Measurements from ENCODE around the gene SNX4.
"Not testable (repeated sequence)": the region's sequence is repeated elsewhere in the genome, so short reads cannot be mapped to it uniquely, and the experiment has no call there.

SNX4 gene

DNA sequence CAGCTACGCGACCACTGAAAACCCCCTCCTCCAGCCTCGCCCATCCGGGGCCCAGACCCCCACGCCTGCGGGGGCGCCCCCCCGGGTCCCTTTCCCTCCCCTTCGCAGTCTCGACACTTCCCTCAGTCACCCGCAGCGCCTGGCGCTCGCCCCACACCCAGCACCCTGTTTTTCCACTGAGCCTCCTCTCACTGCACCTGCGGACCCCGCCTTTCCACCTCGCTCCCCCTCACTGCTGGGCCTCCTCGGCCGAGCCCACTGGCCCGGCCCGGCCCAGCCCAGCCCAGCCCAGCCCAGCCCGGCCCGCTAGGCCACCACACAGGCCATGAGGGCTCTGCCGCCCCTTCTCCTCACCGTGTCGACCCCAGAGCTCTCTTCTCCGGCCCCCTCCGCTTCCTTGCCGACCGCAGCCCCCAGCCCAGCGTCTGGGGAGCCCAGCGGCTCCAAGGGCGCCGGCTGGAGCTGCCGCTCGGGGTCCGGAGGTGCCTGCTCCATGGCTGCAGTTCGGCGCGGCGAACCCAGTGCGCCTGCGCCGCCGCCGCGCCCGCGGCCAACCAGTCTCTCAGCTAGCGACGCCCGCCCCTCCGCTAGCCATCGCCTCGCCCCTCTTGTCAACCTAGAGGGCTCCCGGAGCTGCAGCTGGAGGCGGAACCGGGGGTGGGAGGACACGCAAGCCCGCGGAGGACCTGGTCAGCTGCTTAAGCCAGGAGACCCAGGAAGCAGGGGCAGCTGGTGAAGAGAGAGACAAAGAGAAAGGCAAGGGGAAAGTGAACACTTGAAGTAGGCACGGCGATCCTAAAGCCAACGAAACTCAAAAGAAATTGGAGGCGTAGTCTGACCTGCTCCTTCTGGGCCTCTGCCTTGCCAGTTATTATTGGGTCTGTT is at the start of gene SNX4:
Gene SNX4 (minus strand): TSS at position 525 of the 885 bp plus-strand sequence. CDS start 30 bp downstream, at position 495.
- DNase-seq (ENCODE audit: low read depth in 2 of 2) = peak; percentile 80

DNA sequence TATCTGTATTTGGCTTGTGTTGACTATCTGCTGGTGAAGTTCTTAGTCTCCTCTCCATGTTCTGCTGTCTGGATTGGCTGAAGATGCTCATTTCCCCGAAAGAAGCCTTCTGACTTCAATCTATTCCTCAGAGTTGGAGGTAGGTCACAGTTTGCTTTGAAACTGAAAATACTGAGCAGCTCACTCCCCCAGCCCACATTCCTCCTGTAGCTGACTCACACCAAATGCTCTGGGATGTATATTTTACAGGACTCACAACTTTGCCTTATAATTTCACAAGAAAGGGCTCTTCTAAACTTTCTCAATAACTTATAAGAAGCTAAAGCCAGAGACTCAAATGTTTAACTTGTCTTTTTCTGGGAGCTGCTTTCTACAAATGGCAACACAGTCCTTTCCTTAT is 36.3 kb upstream of the SNX4 start:
- DNase-seq (ENCODE audit: low read depth in 2 of 2) = no peak

DNA sequence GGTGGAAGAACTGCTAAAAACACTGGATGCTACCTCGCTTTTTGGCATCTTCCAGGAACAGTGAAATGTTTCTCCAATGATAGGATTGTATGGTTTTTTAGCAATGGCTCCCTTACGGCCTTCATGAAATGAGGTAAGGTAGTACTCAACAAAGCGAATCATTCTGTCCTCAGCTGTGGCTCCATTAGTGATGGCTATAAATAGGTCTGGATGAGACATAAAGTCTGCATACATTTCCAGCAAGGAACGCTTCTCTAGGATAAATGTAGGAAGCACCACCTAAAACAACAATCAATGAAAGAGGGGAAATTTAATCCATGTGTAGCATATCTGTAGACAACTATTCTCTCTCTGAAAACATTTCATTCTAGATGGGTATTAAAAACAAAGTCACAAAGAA is 32.4 kb upstream of the SNX4 start:
- DNase-seq (ENCODE audit: low read depth in 2 of 2) = no peak

DNA sequence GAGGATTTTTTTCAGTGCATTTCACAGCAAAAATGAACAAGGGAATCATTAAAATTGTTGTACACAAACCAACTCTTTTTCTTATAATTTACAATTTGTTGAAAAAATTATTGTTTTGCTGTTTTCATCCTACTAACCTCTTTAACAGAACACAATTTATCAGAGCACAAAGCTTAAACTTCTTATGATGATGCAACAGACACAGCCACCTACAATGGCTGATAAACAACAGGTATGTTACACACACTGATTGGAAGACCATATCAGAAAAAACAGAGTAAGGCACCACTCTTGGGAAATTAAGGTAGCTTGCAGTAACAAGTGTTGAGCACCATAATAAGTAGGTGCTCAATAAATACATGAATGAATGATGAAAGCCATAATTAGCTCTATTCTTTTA is 8.9 kb upstream of the SNX4 start:
- no peak for DNase-seq (ENCODE audit: low read depth in 2 of 2)

DNA sequence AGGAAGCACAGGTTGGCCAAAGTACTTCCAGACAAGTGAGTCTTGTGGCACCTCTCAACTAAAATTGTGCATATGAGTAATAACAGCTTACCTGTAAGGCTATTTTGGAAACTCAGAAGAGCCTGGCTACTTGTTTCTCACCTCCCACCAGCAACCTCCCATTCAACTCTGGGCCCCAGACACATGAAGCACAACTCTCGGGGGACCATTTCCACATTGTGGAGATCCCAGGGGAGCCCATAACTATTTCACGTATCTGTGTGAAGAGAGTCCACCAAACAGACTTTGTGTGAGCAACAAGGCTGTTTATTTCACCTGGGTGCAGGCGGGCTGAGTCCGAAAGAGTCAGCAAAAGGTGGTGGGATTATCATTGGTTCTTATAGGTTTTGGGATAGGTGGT is 5.2 kb upstream of the SNX4 start:
- no peak for DNase-seq (ENCODE audit: low read depth in 2 of 2)

DNA sequence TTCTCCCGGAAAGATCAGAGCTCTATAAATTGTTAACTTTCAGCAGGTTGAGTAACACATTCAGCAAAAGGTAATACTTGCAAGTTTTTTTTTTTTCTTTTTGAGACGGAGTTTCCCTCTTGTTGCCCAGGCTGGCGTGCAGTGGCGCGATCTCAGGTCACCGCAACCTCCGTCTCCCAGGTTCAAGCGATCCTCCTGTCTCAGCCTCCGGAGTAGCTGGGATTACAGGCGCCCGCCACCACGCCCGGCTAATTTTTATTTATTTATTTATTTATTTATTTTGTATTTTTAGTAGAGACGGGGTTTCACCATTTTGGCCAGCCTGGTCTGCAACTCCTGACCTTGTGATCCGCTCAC is 539 bp upstream of the SNX4 start:
- DNase-seq (ENCODE audit: low read depth in 2 of 2) = not testable (repeated sequence)

DNA sequence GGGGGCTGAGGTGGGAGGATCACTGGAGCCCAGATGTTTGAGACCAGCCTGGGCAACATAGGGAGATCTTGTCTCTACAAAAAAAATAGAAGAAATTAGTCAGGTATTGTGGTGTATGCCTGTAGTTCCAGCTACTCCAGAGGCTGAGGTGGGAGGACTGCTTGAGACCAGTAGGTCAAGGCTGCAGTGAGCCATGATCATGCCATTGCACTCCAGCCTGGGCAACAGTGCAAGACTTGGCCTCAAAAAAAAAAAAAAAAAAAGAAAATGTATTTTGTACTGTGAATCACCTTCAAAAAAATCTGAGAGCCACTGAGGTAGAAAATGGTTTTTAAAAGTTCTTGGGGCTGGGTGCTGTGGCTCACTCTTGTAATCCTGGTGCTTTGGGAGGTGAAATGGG is 4.6 kb downstream of the SNX4 start:
- DNase-seq (ENCODE audit: low read depth in 2 of 2) = no peak

DNA sequence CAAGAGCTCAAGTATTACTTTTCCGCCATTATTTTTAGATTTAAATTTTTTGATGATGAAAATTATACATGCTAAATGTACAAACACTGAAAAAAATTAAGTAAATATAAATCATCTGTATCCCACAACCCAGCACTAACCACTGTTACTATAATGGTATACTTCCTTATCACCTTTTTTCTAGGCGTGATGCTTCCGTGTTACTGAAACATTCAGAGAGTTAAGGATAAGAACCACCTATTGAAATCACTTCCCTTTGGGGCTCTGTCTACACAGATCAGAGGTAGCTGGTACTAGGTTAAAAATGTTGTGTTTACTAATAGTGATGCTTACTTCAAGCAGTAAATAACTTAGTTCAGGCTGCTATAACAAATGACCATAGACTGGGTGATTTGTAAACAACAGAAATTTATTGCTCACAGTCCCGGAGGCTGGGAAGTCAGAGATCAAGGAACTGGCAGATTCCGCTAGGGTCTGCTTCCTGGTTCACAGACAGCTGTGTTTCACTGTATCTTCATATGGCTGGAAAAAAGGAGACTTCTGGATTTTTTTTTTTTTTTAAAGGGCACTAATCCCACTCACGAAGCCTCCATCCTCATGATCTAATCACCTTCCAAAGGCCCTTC is 6.4 kb downstream of the SNX4 start:
- no peak for DNase-seq (ENCODE audit: low read depth in 2 of 2)

DNA sequence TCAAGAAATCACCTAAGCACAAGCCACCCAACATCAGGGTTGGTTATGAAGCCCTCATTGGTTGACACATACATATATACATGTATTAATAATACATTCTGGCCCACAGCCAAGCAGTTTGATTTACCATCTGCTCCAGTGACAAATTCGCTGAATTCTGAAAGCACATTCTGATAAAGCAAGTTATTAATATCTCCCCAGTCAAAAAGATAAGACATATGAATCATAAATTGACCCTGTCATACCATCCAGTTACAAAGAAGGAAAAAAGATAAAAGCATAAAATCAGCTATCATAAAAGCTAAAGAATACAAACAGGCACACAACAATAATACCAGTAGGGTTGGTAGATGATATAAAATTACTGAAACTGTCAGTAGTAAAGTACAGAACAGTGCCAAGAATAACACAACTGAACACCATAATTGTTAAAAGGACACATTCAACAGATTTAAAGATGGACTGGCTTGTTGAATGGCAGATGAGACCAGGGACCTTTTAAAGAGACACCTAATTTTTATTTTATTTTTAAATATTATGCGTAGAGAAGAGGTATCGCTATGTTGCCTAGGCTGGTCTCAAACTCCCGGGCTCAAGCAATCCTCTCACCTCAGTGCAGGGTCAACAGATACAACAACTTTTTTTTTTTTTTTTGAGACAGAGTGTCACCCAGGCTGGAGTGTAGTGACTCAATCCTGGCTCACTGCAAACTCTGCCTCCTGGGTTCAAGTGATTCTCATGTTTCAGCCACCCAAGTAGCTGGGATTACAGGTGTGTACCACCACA is 7.7 kb downstream of the SNX4 start:
- DNase-seq (ENCODE audit: low read depth in 2 of 2) = peak; percentile 24 to 43

DNA sequence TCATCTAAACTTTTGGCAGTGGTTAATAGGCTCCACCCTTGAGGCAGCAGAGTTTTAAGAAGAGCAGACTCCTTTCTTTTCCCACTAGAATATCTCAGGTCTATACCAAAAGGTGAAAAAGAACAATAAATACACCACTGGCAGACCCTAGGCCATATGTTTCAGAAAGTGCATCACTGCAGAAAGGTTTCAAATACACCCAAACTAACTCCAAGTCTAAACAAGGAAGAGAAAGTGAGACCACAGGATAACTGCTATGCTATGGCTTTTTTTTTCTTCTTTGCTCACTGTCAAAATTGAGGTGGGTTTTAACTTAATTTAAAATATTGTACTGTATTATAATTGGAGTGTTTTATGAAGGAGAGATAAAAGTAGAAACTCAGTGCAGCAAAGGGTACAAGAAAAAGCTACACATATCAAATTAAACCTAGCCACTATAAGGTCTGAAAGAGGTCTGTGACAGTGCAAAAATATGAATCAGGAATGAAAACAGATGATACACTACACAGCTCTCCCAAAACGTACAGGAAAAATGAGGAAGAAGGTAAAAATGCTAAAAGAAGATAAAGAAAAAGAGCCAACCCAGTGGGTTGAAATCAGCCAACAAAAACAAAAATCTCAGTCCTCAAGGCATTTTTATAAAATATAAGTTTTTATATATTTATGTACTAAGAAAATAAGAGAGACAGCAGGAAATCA is 8.4 kb downstream of the SNX4 start:
- DNase-seq (ENCODE audit: low read depth in 2 of 2) = no peak

DNA sequence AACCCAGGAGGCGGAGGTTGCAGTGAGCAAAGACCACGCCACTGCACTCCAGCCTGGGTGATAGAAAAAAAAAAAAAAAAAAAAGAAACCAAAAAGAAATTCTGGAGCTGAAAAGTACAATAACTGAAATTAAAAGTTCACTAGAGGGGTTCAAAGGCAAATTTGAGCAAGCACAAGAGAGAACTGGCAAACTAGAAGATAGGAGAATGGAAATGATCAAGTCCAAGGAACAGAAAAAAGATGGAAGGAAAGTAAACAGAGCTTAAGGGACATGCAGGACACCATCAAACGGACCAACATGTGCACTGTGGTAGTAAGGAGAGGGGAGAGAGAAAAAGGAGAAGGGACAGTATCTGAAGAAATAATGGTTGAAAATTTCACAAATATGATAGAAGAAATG is 12.9 kb downstream of the SNX4 start:
- DNase-seq (ENCODE audit: low read depth in 2 of 2) = no peak

DNA sequence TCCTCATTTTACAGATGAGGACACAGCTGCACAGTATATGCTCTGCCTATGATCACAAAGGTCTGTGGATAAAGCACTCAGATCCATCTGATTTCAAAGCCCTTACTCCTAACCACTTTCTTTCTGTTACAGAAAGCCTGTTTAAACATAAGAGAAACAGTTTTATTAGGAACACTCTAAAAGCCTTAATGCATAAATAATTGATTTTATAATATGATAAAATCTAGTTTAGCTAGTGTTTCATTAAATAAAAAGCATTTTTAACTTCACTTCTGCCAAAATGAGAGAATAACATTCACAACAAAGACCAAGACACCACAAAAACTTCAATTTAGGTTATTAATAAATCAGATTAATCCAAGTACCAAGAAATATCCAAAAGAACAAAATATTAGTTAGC is 21.4 kb downstream of the SNX4 start:
- no peak for DNase-seq (ENCODE audit: low read depth in 2 of 2)

DNA sequence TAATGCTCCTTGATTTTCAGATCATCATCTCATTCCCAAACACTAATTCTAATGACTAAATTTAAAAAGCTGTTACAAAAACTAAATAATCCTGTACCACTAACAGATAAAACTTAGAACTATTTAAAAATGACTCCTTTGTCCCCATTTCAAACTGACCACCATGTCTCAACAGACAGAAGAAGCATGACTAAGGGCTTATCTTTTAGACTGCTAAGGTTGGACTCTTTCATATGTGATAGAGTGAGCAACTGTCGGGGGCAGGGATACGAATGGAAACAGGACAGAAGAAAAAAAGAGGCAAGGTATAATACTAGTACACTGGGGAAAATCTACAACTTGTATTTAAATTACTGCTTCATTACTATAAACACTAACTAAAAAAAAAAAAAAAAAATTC is 23.3 kb downstream of the SNX4 start:
- no peak for DNase-seq (ENCODE audit: low read depth in 2 of 2)

DNA sequence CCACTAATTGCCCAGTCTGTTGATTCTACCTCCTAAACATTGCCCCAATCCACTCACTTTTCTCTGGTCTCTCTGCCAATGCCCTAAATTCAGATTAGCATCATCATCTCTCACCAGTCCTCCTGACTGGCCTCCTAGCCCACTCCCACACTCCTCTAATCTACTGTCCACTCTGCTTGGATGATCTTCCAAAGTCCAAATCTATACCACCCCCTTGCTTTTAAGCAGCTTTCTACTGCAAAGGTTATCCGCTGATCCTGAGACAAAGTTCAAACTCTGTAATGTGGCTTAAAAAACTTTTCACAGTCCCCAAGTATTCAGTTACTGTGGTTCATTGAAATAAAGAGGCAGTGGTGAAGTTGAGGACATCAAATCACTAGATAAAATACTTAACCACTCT is 37.6 kb downstream of the SNX4 start:
- no peak for DNase-seq (ENCODE audit: low read depth in 2 of 2)

DNA sequence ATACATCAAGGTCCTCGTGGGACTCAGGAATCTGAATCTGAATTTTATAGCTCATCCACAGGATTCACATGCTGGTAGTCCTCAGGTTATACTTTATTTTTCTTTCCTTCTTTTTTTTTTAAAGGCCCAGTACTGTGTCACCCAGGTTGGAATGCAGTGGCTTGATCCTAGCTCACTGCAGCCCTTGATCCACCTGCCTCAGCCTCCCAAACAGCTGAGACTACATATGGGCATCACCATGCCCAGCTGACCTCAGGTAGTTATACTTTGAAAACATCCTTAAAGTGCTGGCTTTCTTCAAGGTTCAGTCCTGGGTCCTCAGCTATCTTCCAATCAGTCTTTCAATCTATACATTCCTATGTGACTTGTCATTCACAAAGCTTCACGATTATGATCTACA is 38.2 kb downstream of the SNX4 start:
- no peak for DNase-seq (ENCODE audit: low read depth in 2 of 2)

DNA sequence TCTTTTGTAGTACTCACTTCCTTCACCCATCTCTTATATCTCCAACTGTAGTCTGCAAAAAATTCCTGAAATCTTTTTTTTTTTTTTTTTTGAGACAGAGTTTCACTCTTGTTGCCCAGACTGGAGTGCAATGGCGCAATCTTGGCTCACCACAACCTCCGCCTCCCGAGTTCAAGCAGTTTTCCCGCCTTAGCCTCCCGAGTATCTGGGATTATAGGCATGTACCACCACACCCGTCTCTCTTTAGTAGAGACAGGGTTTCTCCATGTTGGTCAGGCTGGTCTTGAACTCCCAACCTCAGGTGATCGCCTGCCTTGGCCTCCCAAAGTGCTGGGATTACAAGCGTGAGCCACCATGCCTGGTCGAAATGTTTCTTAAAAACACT is 38.6 kb downstream of the SNX4 start:
- DNase-seq (ENCODE audit: low read depth in 2 of 2) = not testable (repeated sequence)

DNA sequence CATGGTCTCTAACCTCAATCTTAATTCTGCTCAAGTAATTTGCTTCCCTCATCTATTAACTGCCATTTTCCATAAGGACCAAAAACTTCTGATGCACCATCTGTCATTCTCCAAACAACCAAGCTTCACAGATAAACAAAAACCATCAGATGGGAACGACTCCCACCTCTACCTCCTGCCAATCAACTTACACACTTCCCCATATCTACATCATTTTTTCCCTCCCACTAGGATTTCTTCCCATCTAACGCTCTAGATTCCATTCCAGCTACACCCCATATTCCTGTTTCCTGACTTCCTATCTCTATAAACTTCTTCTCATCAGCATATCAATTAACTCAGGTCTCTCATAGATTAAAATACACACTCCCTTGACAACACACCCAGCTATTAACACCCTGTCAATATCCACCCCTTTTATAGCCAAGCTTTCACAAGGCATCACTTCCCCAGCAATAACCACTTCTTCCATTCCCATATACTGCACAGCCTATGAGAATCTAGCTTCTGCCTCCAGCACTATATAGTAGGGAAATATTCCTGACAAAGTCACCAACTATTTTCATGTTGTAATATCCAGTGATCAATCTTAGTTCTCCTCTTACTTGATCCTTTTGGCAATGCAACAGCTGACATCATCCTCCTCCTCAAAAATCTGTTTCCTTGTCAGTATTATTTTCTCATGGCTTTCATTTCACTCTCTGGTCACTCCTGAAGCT is 39.2 kb downstream of the SNX4 start:
- no peak for DNase-seq (ENCODE audit: low read depth in 2 of 2)

DNA sequence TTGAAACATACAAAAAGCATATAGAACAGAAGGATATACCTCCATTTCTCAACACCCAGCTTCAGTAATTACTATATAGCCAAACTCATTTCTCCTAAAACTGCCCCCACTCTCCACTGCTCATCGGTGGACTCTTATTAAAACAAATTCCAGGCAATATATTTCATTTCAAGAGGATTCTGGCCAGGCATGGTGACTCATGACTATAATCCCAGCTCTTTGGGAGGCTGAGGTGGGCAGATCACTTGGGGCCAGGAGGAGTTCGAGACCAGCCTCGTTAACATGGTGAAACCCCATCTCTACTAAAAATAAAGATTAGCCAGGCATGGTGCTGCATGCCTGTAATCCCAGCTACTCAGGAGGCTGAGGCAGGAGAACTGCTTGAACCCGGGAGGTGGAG is 40.9 kb downstream of the SNX4 start:
- no peak for DNase-seq (ENCODE audit: low read depth in 2 of 2)

DNA sequence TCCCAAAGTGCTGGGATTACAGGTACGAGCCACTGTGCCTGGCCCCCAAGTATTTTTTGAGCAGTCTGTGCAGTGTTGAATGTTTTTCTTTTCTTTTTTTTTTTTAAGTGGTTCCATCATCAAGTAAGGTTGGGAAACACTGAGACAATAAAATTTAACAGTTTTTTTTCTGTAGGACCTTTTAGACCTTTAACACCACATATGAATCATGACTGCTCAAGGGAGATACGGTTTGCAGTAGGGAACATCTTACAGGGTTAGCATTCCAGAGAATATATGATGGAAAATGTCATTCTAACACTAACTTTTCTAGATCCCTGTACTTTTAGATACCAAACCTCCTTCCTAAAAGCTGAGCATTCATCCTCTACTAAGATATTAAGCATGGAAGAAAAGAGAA is 41.7 kb downstream of the SNX4 start:
- DNase-seq (ENCODE audit: low read depth in 2 of 2) = no peak

DNA sequence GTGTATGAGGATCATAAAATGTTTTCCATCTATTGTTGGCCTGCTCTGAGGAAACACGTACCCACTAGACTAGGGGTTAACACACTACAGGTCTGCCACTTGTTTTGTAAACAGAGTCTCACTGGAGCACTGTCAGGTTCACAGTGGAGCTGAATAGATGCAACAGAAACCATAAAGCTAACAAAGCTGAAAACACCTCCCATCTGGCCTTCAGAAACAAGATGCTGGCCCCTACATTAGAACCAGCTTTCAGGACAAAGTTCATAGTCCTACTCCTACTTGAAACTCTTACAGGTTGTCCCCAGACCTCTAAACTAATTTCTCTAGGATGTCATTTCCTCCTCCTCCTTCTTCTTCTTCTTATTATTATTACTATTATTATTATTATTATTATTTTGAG is 42.3 kb downstream of the SNX4 start:
- no peak for DNase-seq (ENCODE audit: low read depth in 2 of 2)

DNA sequence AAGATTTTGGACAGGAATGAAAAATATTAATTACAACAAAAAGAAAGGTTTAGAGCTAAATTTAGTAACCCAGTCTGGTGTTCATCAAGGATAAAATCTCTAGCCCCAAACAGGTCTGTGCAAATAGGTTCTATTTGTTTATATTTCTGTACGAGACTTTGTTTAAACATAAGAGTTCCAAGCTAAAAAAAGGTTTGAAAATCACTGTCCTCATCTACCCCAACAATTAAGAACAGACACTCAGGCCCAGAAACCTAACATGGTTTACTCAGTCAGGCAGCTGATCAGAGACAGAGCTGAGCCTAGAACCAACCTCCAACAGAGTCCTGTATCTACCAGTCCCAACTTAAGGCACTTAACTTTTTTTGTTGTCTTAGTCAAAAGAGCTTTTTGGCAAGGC is 49.3 kb downstream of the SNX4 start:
- DNase-seq (ENCODE audit: low read depth in 2 of 2) = no peak

All from stimulated activated CD4-positive, alpha-beta T cell treated with anti-CD3 and anti-CD28 coated beads, Interleukin-15, amount 100 ng/mL, for 48 hours (primary cell).